ENCODE data around the gene USP22.

USP22 gene

GRCh38 chr17:21019976-21020586 is 22.7 kb downstream of the USP22 start:
- peak; percentile 49 for DNase-seq (ENCODE audit: low spot score)

DNA sequence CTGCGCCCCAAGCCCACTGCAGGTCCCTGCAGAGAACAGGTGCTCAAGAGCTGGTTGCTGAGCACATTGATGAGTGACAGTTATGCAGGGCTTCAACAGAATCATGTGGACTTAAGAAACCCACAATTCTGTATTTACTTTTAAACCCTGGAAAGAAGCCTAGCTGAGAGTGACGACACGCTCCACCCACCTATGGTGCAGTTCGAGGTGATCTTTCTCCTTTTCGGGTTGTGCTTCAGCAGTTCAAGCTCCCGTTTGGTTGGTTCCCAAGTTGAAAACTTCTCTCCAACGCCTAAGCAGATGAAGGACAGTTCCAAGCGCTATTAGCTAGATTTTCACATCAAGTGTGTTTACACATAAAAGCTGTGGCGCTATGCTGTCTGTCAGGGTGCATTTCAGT is 23.9 kb downstream of the USP22 start:
- no peak for DNase-seq (ENCODE audit: low spot score)

DNA sequence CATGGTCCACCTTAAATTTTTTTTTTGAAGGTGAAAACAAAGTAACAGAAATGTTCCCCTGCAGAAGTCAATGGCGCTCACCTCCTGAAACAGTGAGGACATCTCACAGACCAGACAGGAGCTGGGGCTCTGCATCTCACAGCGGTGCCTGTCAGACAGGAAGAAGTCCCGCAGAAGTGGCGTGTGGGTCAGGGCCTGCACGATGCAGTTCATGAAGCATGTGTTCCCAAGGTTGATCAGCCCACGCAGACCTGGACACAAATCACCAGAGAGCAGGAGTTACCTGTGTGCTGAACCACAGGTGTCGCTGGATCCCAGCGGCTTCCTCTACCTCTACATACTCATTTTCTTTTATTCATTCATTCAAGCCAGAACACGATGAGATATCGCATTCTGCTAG is 24.9 kb downstream of the USP22 start:
- DNase-seq (ENCODE audit: low spot score), result no peak

- no peak for DNase-seq (ENCODE audit: low spot score)
Measured at GRCh38 chr17:21017256-21017655, 25.6 kb downstream of the USP22 start.

- no peak for DNase-seq (ENCODE audit: low spot score)
Measured at GRCh38 chr17:21016826-21017225, 26.0 kb downstream of the USP22 start.

- DNase-seq (ENCODE audit: low spot score), result no peak
Measured at GRCh38 chr17:21015564-21015963, 27.2 kb downstream of the USP22 start.

- no peak for DNase-seq (ENCODE audit: low spot score)
Measured at GRCh38 chr17:21014498-21014897, 28.3 kb downstream of the USP22 start.

DNA sequence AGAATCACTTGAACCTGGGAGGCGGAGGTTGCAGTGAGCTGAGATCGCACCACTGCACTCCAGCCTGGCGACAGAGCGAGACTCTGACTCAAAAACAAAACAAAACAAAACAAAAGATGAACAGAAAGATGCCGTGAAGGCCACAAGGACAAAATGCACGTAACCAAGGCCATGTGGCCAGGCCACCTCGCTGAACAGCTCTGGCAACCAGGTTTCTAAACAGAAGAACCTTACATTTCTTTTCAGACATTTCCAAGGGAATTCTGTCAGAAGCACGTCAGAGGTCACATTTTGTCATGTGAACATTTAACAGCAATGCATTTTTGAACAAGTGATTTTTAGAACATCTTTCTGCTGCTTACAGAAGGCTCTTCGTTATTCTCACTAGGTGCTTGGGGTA is 28.8 kb downstream of the USP22 start:
- no peak for DNase-seq (ENCODE audit: low spot score)

DNA sequence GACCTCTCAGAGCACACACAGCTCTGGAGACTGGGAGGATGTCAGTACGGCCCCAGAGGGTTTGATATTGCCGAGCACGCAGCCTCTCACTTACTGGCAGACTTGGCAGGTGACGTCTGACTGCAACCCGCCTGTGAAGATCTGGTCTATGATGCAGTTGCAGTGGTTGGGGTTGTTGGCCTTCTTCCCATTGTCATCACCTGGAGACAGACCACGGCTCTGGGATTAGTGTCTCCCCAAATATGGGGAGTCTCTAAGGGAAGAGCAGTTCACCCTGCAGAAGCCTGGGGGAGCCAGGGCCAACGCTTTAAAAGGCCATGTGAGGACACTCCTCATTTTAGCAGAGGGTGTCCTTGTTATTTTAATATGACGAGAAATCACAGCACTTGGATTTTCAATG is 30.1 kb downstream of the USP22 start:
- no peak for DNase-seq (ENCODE audit: low spot score)

- no peak for DNase-seq (ENCODE audit: low spot score)
Measured at GRCh38 chr17:21010705-21011596, 31.9 kb downstream of the USP22 start.

- no peak for DNase-seq (ENCODE audit: low spot score)
Measured at GRCh38 chr17:21008992-21009671, 33.7 kb downstream of the USP22 start.

DNA sequence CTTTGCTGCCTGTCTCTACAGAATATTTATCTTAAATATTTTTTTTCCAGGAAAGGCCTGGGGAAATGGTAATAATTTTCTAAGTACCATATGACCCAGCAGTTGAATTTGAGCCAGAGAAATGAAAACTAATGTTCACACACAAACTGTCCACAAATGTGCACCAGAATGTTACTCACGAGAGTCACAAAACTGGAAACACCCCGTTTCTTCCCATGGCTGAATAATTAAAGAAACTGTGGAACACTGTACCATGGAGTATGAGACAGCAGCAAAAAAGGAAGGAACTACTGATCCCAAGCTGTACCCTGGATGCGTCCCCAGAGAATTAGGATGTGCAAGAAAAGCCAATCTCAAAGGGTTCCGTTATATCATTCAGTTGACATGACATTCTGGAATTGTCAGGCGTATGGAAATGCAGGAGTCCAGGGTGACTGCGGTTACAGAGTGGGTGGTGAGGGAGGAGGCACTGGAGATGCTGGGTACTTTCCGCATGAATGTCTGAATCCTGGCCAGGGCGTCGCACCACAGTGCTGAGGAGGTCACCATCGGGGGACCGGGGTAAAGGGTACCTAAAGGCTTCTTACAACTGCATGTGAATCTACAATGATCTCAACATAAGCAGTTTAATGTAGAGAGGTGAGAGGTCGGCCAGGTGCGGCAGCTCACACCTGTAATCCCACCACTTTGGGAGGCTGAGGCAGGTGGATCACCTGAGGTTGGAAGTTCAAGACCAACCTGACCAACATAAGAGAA is 34.5 kb downstream of the USP22 start:
- no peak for DNase-seq (ENCODE audit: low spot score)

DNA sequence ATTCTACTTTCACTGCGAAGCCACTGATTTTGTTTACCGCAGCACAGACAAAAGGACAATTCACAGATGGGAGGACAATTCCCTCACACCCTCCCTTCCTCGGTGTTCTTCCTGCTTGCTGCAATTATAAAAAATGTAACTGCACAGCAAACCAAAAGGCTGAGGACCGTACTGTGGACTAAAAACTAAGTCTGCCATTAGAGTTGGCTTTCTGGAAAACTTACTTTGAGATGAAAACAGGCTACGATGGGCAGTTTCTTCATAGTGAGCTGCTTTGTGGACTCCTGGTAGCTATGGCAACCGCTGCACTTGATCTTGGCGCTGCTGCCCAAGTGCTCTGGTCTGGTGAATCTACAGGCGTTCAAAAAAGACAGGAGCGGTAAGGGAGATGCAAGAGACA is 35.2 kb downstream of the USP22 start:
- no peak for DNase-seq (ENCODE audit: low spot score)

GRCh38 chr17:21005803-21006202 is 37.0 kb downstream of the USP22 start:
- DNase-seq (ENCODE audit: low spot score), result no peak

GRCh38 chr17:21005367-21005766 is 37.4 kb downstream of the USP22 start:
- DNase-seq (ENCODE audit: low spot score), result no peak

GRCh38 chr17:21004016-21004930 is 38.5 kb downstream of the USP22 start:
- no peak for DNase-seq (ENCODE audit: low spot score)

- DNase-seq (ENCODE audit: low spot score), result no peak
Measured at GRCh38 chr17:21003007-21003621, 39.7 kb downstream of the USP22 start.

DNA sequence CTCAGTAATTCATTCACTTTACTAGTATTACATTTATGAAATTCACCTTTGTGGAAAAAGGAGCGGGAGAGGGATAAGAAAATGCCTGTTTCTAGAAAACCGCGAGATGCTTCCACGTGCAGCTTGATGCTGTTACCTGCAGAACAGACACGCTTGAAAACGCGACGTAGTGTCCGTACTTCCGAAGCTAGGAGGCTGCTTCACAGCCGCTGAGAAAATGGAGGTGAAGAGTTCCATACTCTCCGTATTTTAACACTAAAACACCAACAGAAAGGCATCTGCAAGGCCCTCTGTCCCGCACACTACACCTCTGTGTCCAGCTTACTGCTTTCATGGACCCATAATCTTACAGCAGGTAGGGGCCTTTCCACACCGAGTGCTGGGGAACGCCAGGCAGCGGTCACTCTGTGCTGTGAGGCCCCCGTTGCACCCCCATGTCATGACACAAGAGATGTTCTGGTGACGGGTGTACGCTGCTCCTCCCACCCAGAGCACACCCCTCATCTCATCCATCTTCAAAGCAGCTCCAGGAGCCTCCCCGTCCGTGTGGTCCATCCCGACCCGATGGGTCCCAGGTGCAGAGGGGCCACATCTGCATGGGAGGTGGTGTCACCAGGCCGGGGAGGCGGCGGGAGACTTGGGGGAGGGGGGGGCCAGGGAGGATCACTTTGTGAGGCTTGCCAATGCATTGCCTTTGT is 40.4 kb downstream of the USP22 start:
- DNase-seq (ENCODE audit: low spot score), result no peak

DNA sequence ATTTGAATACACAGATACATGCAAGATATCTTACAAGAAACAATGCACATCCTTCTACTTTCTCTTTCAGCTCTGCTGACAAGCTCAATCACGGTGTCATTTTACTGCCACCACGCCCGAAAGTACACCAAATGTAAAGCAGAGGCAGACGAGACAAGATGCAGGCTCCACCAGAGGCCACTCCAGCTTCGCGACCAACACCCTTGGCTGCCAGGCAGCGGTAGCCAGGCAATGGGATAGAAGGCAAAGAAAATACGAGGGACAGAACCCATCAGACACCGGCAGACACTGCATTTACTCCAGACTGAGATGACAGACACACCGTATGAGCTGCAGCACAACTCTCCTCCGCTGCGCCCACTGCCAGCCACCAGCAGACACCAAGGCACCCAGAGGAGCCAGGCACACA is 41.0 kb downstream of the USP22 start:
- no peak for DNase-seq (ENCODE audit: low spot score)
